GM21526 (cell line): ENCODE results near the gene SLC6A8.
"Not testable (repeated sequence)": the region's sequence is repeated elsewhere in the genome, so short reads cannot be mapped to it uniquely, and the experiment has no call there.

Source experiments
- ATAC-seq: cut with Tn5 transposase; IDR thresholded peaks from one replicate; pipeline ENCODE4 v1.9.1; 2021; ENCODE audit warnings: moderate library complexity; ENCODE audit not compliant: unreplicated experiment, low FRiP score

SLC6A8 gene

GRCh38 chrX:153726286-153727122 is 38.8 kb downstream of the SLC6A8 start:
- peak; percentile 46 for ATAC-seq

GRCh38 chrX:153727123-153727931 is 39.6 kb downstream of the SLC6A8 start:
- no peak for ATAC-seq

- ATAC-seq: no peak
Measured at GRCh38 chrX:153728095-153728494, 40.4 kb downstream of the SLC6A8 start.

- no peak for ATAC-seq
Measured at GRCh38 chrX:153728951-153729631, 41.4 kb downstream of the SLC6A8 start.

GRCh38 chrX:153730115-153730514 is 42.4 kb downstream of the SLC6A8 start:
- ATAC-seq: not testable (repeated sequence)

- ATAC-seq: no peak
Measured at GRCh38 chrX:153731117-153731844, 43.6 kb downstream of the SLC6A8 start.

- ATAC-seq: no peak
Measured at GRCh38 chrX:153731845-153732215, 44.1 kb downstream of the SLC6A8 start.

GRCh38 chrX:153732401-153732800 is 44.7 kb downstream of the SLC6A8 start:
- ATAC-seq: no peak

GRCh38 chrX:153733651-153734240 is 46.0 kb downstream of the SLC6A8 start:
- no peak for ATAC-seq

- ATAC-seq: no peak
Measured at GRCh38 chrX:153734871-153735270, 47.1 kb downstream of the SLC6A8 start.

GRCh38 chrX:153735274-153735673 is 47.5 kb downstream of the SLC6A8 start:
- no peak for ATAC-seq

GRCh38 chrX:153736071-153736820 is 48.5 kb downstream of the SLC6A8 start:
- ATAC-seq: no peak

- ATAC-seq: no peak
Measured at GRCh38 chrX:153736871-153737441, 49.2 kb downstream of the SLC6A8 start.

- no peak for ATAC-seq
Measured at GRCh38 chrX:153738056-153738605, 50.4 kb downstream of the SLC6A8 start.

GRCh38 chrX:153739754-153740486 is 52.2 kb downstream of the SLC6A8 start:
- no peak for ATAC-seq

- ATAC-seq: no peak
Measured at GRCh38 chrX:153740631-153741222, 53.0 kb downstream of the SLC6A8 start.

- ATAC-seq: no peak
Measured at GRCh38 chrX:153741446-153741845, 53.7 kb downstream of the SLC6A8 start.

GRCh38 chrX:153742111-153742510 is 54.4 kb downstream of the SLC6A8 start:
- not testable (repeated sequence) for ATAC-seq
